ENCODE data around the gene PEX14.

The PEX14 gene

GRCh38 chr1:10642403-10643080 is 167.8 kb downstream of the PEX14 start:
- H3K4me3 ChIP-seq (ENCODE audit: low read depth, low read length): no peak overlapping the region
- no peak for DNase-seq
- peaks cover 19% of the 10 kb centered on the region for H3K4me1 ChIP-seq
- H3K36me3 ChIP-seq: peaks cover 11% of the 10 kb centered on the region; the same call in 1 of the 2 replicates
- H3K9me3 ChIP-seq: no peaks in the 10 kb centered on the region
- no peaks in the 10 kb centered on the region for H3K27me3 ChIP-seq
- TF ChIP-seq CTCF (IDR thresholded peaks at IDR 0.05; ENCODE audit: low read depth, low read length): no peak

GRCh38 chr1:10643607-10644306 is 169.0 kb downstream of the PEX14 start:
- Histone ChIP-seq H3K4me1 (peaks cover 19% of the 10 kb centered on the region), H3K36me3 (peaks cover 11% of the 10 kb centered on the region; the same call in 1 of the 2 replicates), H3K9me3 (no peaks in the 10 kb centered on the region), H3K4me3 (ENCODE audit: low read depth, low read length) (no peak overlapping the region), H3K27me3 (no peaks in the 10 kb centered on the region)
- no peak for TF ChIP-seq CTCF (IDR thresholded peaks at IDR 0.05; ENCODE audit: low read depth, low read length)
- no peak for DNase-seq

- Histone ChIP-seq H3K36me3 (peaks cover 9% of the 10 kb centered on the region; the same call in 1 of the 2 replicates), H3K27me3 (no peaks in the 10 kb centered on the region), H3K9me3 (no peaks in the 10 kb centered on the region), H3K4me1 (peaks cover 19% of the 10 kb centered on the region), H3K4me3 (ENCODE audit: low read depth, low read length) (no peak overlapping the region)
- DNase-seq: no peak
- TF ChIP-seq CTCF (IDR thresholded peaks at IDR 0.05; ENCODE audit: low read depth, low read length): no peak
Measured at GRCh38 chr1:10644307-10645128, 169.8 kb downstream of the PEX14 start.

GRCh38 chr1:10646347-10646861 is 171.7 kb downstream of the PEX14 start:
- Histone ChIP-seq H3K9me3 (no peaks in the 10 kb centered on the region), H3K4me1 (peaks cover 2% of the 10 kb centered on the region), H3K27me3 (no peaks in the 10 kb centered on the region), H3K4me3 (ENCODE audit: low read depth, low read length) (no peak overlapping the region), H3K36me3 (peaks cover 4% of the 10 kb centered on the region; the same call in 1 of the 2 replicates)
- TF ChIP-seq CTCF (IDR thresholded peaks at IDR 0.05; ENCODE audit: low read depth, low read length): no peak
- no peak for DNase-seq

- H3K27me3 ChIP-seq: no peaks in the 10 kb centered on the region
- no peak overlapping the region for H3K4me3 ChIP-seq (ENCODE audit: low read depth, low read length)
- peaks cover 4% of the 10 kb centered on the region; the same call in 1 of the 2 replicates for H3K36me3 ChIP-seq
- H3K9me3 ChIP-seq: no peaks in the 10 kb centered on the region
- DNase-seq: no peak
- TF ChIP-seq CTCF (IDR thresholded peaks at IDR 0.05; ENCODE audit: low read depth, low read length): no peak
- no peaks in the 10 kb centered on the region; the same call in 1 of the 2 replicates for H3K4me1 ChIP-seq
Measured at GRCh38 chr1:10647414-10648170, 172.8 kb downstream of the PEX14 start.
